ENCODE data around the gene ENDOD1. TPM values are rescaled to one million over a fixed set of nuclear protein-coding genes. Genes with fewer than 3 reads are reported as not detected.

Gene ENDOD1
- total RNA-seq, 1 experiment from 2014 or later: 6.4 TPM

GRCh38 chr11:95144313-95145235 is 54.9 kb downstream of the ENDOD1 start:
- Histone ChIP-seq H3K36me3 (no peaks in the 10 kb centered on the region; the same call in 1 of the 2 replicates), H3K4me3 (no peak overlapping the region), H3K27me3 (no peaks in the 10 kb centered on the region), H3K9me3 (no peaks in the 10 kb centered on the region)
- peak; percentile 12 for DNase-seq

GRCh38 chr11:95145430-95146060 is 55.9 kb downstream of the ENDOD1 start:
- DNase-seq: no peak
- no peaks in the 10 kb centered on the region for H3K27me3 ChIP-seq
- no peaks in the 10 kb centered on the region for H3K9me3 ChIP-seq
- no peaks in the 10 kb centered on the region; the same call in 1 of the 2 replicates for H3K36me3 ChIP-seq
- no peak overlapping the region for H3K4me3 ChIP-seq

- no peak overlapping the region for H3K4me3 ChIP-seq
- DNase-seq: peak; percentile 85
- no peaks in the 10 kb centered on the region for H3K9me3 ChIP-seq
- H3K36me3 ChIP-seq: no peaks in the 10 kb centered on the region; the same call in 1 of the 2 replicates
- no peaks in the 10 kb centered on the region for H3K27me3 ChIP-seq
Measured at GRCh38 chr11:95147364-95147905, 57.8 kb downstream of the ENDOD1 start.

GRCh38 chr11:95148406-95148805 is 58.8 kb downstream of the ENDOD1 start:
- no peak for DNase-seq
- Histone ChIP-seq H3K9me3 (no peaks in the 10 kb centered on the region), H3K27me3 (no peaks in the 10 kb centered on the region), H3K4me3 (no peak overlapping the region), H3K36me3 (no peaks in the 10 kb centered on the region; the same call in 1 of the 2 replicates)

GRCh38 chr11:95148938-95149337 is 59.3 kb downstream of the ENDOD1 start:
- Histone ChIP-seq H3K9me3 (no peaks in the 10 kb centered on the region), H3K4me3 (no peak overlapping the region), H3K36me3 (no peaks in the 10 kb centered on the region; the same call in 1 of the 2 replicates), H3K27me3 (no peaks in the 10 kb centered on the region)
- DNase-seq: no peak

- H3K4me3 ChIP-seq: no peak overlapping the region
- H3K9me3 ChIP-seq: no peaks in the 10 kb centered on the region
- no peaks in the 10 kb centered on the region; the same call in 1 of the 2 replicates for H3K36me3 ChIP-seq
- no peak for DNase-seq
- no peaks in the 10 kb centered on the region for H3K27me3 ChIP-seq
Measured at GRCh38 chr11:95149651-95150364, 60.2 kb downstream of the ENDOD1 start.

- DNase-seq: peak; percentile 79
- Histone ChIP-seq H3K27me3 (no peaks in the 10 kb centered on the region), H3K4me3 (peak overlapping the region; percentile 39), H3K9me3 (no peaks in the 10 kb centered on the region), H3K36me3 (no peaks in the 10 kb centered on the region; the same call in 1 of the 2 replicates)
Measured at GRCh38 chr11:95150956-95151684, 61.5 kb downstream of the ENDOD1 start.

GRCh38 chr11:95152876-95153856 is 63.5 kb downstream of the ENDOD1 start:
- no peaks in the 10 kb centered on the region for H3K27me3 ChIP-seq
- H3K4me3 ChIP-seq: peak overlapping the region; percentile 19
- no peaks in the 10 kb centered on the region for H3K36me3 ChIP-seq
- DNase-seq: no peak
- H3K9me3 ChIP-seq: no peaks in the 10 kb centered on the region

GRCh38 chr11:95153857-95154246 is 64.2 kb downstream of the ENDOD1 start:
- no peak overlapping the region for H3K4me3 ChIP-seq
- no peaks in the 10 kb centered on the region for H3K36me3 ChIP-seq
- no peaks in the 10 kb centered on the region for H3K9me3 ChIP-seq
- no peak for DNase-seq
- H3K27me3 ChIP-seq: no peaks in the 10 kb centered on the region

GRCh38 chr11:95154514-95154913 is 64.9 kb downstream of the ENDOD1 start:
- Histone ChIP-seq H3K36me3 (no peaks in the 10 kb centered on the region), H3K27me3 (no peaks in the 10 kb centered on the region), H3K9me3 (no peaks in the 10 kb centered on the region), H3K4me3 (no peak overlapping the region)
- peak; percentile 27 for DNase-seq

GRCh38 chr11:95155385-95155784 is 65.7 kb downstream of the ENDOD1 start:
- no peak for DNase-seq
- Histone ChIP-seq H3K4me3 (no peak overlapping the region), H3K27me3 (no peaks in the 10 kb centered on the region), H3K36me3 (no peaks in the 10 kb centered on the region), H3K9me3 (no peaks in the 10 kb centered on the region)

- DNase-seq: no peak
- Histone ChIP-seq H3K4me3 (no peak overlapping the region), H3K27me3 (no peaks in the 10 kb centered on the region), H3K9me3 (no peaks in the 10 kb centered on the region), H3K36me3 (no peaks in the 10 kb centered on the region)
Measured at GRCh38 chr11:95156133-95156721, 66.6 kb downstream of the ENDOD1 start.

- Histone ChIP-seq H3K4me3 (no peak overlapping the region), H3K36me3 (no peaks in the 10 kb centered on the region), H3K27me3 (no peaks in the 10 kb centered on the region), H3K9me3 (no peaks in the 10 kb centered on the region)
- no peak for DNase-seq
Measured at GRCh38 chr11:95156916-95157541, 67.4 kb downstream of the ENDOD1 start.

GRCh38 chr11:95157824-95158223 is 68.2 kb downstream of the ENDOD1 start:
- Histone ChIP-seq H3K36me3 (no peaks in the 10 kb centered on the region), H3K27me3 (no peaks in the 10 kb centered on the region), H3K4me3 (no peak overlapping the region), H3K9me3 (no peaks in the 10 kb centered on the region)
- DNase-seq: no peak

Data from MG63 (cell line).